ENCODE results near the gene CARM1. TPM values are rescaled to one million over a fixed set of nuclear protein-coding genes. Genes with fewer than 3 reads are reported as not detected.

CARM1 gene
- total and polyA plus RNA-seq, 2 experiments from 2014 or later = 43.3 to 118 TPM

DNA sequence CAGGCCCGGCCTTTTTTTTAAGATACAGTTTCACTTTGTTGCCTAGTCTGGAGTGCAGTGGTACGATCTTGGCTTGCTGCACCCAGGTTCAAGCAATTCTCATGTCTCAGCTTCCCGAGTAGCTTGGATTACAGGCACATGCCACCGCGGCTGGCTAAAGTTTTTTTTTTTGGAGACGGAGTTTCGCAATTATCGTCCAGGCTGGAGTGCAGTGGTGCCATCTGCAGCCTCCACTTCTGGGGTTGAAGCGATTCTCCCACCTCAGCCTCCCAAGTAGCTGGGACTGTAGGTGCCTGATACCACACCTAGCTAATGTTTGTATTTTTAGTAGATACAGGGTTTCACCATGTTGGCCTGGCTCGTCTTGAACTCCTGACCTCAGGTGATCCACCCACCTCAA is 4.9 kb upstream of the CARM1 start:
- Mint-ChIP-seq H3K27ac (no peak overlapping the region), H3K9me3 (no peaks in the 10 kb centered on the region), H3K36me3 (ENCODE audit: low read depth) (no peaks in the 10 kb centered on the region), H3K4me3 (no peak overlapping the region), H3K4me1 (peaks cover 17% of the 10 kb centered on the region), H3K27me3 (ENCODE audit: insufficient read depth, low read depth, poor library complexity) (peaks cover 17% of the 10 kb centered on the region)
- Histone ChIP-seq H3K27ac (ENCODE audit: low read depth) (no peak overlapping the region), H3K9me2 (ENCODE audit: insufficient read depth) (no peaks in the 10 kb centered on the region; the same call in 1 of the 2 replicates), H3F3A (replicated peaks; ENCODE audit: low read depth) (0 out of 2 replicates have a peak, but pooled peaks cover 11% of the 10 kb centered on the region), H2AFZ (no peak overlapping the region), H4K20me1 (replicated peaks; ENCODE audit: insufficient read depth) (no peaks in the 10 kb centered on the region), H3K79me2 (replicated peaks; ENCODE audit: insufficient read depth) (no peaks in the 10 kb centered on the region), H3K4me2 (no peak overlapping the region), H3K4me3 (no peak overlapping the region), H3K36me3 (ENCODE audit: insufficient read depth) (no peaks in the 10 kb centered on the region), H3K4me1 (ENCODE audit: insufficient read depth) (peaks cover 6% of the 10 kb centered on the region; the same call in 1 of the 2 replicates), H3K27me3 (ENCODE audit: insufficient read depth) (no peaks in the 10 kb centered on the region)
- DNase-seq (ENCODE audit: low spot score) = no peak
- no peak for TF ChIP-seq NANOG (IDR thresholded peaks at IDR 0.05; ENCODE audit: borderline replicate concordance)
- TF ChIP-seq, protein P1, sequence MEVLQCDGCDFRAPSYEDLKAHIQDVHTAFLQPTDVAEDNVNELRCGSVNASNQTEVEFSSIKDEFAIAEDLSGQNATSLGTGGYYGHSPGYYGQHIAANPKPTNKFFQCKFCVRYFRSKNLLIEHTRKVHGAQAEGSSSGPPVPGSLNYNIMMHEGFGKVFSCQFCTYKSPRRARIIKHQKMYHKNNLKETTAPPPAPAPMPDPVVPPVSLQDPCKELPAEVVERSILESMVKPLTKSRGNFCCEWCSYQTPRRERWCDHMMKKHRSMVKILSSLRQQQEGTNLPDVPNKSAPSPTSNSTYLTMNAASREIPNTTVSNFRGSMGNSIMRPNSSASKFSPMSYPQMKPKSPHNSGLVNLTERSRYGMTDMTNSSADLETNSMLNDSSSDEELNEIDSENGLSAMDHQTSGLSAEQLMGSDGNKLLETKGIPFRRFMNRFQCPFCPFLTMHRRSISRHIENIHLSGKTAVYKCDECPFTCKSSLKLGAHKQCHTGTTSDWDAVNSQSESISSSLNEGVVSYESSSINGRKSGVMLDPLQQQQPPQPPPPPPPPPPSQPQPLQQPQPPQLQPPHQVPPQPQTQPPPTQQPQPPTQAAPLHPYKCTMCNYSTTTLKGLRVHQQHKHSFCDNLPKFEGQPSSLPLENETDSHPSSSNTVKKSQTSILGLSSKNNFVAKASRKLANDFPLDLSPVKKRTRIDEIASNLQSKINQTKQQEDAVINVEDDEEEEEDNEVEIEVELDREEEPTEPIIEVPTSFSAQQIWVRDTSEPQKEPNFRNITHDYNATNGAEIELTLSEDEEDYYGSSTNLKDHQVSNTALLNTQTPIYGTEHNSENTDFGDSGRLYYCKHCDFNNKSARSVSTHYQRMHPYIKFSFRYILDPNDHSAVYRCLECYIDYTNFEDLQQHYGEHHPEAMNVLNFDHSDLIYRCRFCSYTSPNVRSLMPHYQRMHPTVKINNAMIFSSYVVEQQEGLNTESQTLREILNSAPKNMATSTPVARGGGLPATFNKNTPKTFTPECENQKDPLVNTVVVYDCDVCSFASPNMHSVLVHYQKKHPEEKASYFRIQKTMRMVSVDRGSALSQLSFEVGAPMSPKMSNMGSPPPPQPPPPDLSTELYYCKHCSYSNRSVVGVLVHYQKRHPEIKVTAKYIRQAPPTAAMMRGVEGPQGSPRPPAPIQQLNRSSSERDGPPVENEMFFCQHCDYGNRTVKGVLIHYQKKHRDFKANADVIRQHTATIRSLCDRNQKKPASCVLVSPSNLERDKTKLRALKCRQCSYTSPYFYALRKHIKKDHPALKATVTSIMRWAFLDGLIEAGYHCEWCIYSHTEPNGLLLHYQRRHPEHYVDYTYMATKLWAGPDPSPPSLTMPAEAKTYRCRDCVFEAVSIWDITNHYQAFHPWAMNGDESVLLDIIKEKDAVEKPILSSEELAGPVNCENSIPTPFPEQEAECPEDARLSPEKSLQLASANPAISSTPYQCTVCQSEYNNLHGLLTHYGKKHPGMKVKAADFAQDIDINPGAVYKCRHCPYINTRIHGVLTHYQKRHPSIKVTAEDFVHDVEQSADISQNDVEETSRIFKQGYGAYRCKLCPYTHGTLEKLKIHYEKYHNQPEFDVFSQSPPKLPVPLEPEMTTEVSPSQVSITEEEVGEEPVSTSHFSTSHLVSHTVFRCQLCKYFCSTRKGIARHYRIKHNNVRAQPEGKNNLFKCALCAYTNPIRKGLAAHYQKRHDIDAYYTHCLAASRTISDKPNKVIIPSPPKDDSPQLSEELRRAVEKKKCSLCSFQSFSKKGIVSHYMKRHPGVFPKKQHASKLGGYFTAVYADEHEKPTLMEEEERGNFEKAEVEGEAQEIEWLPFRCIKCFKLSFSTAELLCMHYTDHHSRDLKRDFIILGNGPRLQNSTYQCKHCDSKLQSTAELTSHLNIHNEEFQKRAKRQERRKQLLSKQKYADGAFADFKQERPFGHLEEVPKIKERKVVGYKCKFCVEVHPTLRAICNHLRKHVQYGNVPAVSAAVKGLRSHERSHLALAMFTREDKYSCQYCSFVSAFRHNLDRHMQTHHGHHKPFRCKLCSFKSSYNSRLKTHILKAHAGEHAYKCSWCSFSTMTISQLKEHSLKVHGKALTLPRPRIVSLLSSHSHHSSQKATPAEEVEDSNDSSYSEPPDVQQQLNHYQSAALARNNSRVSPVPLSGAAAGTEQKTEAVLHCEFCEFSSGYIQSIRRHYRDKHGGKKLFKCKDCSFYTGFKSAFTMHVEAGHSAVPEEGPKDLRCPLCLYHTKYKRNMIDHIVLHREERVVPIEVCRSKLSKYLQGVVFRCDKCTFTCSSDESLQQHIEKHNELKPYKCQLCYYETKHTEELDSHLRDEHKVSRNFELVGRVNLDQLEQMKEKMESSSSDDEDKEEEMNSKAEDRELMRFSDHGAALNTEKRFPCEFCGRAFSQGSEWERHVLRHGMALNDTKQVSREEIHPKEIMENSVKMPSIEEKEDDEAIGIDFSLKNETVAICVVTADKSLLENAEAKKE (CRISPR knock-in tag; IDR thresholded peaks at IDR 0.05) = no peak
- ATAC-seq = no peak

DNA sequence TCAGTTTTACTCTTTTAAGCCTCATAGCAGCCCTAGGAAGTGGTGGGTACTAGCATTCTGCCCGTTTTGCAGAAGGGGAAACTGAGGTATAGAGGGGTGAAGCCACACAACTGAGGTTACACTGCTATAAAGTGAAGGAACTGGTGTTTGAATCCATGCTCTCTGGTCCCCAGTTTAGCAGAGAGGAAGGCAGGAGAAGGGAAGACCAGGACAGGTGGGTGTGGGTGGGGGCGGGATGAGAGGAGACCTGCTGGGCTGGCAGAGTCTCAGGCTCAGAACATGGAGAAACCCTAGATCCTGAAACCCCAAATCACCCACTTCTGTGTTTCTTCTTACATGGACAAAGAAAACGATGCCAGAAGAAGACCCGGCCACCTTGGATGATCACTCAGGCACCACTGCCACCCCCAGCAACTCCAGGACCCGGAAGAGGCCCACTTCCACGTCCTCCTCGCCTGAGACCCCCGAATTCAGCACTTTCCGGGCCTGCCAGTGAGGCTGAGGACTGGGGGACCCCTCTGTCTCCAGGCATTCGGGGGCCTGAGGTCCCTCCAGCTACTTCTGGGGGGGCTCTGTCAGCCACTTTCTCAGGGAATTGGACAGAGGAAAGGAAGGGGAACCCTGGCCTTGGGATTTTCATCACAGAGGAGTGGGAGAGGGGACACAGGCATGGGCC is 2.3 kb upstream of the CARM1 start:
- H3K4me2 ChIP-seq = no peak overlapping the region; the same call in 1 of the 2 replicates
- no peaks in the 10 kb centered on the region; the same call in 1 of the 2 replicates for H3K9me2 ChIP-seq (ENCODE audit: insufficient read depth)
- H3F3A ChIP-seq (replicated peaks; ENCODE audit: low read depth) = peaks cover 19% of the 10 kb centered on the region; the same call in 1 of the 2 replicates
- H3K27ac Mint-ChIP-seq = no peak overlapping the region
- DNase-seq (ENCODE audit: low spot score) (no peak), ATAC-seq (no peak)
- no peaks in the 10 kb centered on the region for H3K27me3 ChIP-seq (ENCODE audit: insufficient read depth)
- H3K36me3 ChIP-seq (ENCODE audit: insufficient read depth) = no peaks in the 10 kb centered on the region
- H2AFZ ChIP-seq = no peak overlapping the region
- H3K36me3 Mint-ChIP-seq (ENCODE audit: low read depth) = peaks cover 6% of the 10 kb centered on the region; the same call in 1 of the 3 replicates
- peaks cover 22% of the 10 kb centered on the region for H3K4me1 Mint-ChIP-seq
- H3K4me3 ChIP-seq = no peak overlapping the region
- no peaks in the 10 kb centered on the region for H4K20me1 ChIP-seq (replicated peaks; ENCODE audit: insufficient read depth)
- peaks cover 17% of the 10 kb centered on the region for H3K4me1 ChIP-seq (ENCODE audit: insufficient read depth)
- H3K27ac ChIP-seq (ENCODE audit: low read depth) = no peak overlapping the region
- H3K27me3 Mint-ChIP-seq (ENCODE audit: insufficient read depth, low read depth, poor library complexity) = peaks cover 16% of the 10 kb centered on the region
- H3K9me3 Mint-ChIP-seq = no peaks in the 10 kb centered on the region; the same call in 2 of the 3 replicates
- H3K4me3 Mint-ChIP-seq = no peak overlapping the region; the same call in 2 of the 3 replicates
- peaks cover 23% of the 10 kb centered on the region for H3K79me2 ChIP-seq (replicated peaks; ENCODE audit: insufficient read depth)
- TF ChIP-seq, protein P2, sequence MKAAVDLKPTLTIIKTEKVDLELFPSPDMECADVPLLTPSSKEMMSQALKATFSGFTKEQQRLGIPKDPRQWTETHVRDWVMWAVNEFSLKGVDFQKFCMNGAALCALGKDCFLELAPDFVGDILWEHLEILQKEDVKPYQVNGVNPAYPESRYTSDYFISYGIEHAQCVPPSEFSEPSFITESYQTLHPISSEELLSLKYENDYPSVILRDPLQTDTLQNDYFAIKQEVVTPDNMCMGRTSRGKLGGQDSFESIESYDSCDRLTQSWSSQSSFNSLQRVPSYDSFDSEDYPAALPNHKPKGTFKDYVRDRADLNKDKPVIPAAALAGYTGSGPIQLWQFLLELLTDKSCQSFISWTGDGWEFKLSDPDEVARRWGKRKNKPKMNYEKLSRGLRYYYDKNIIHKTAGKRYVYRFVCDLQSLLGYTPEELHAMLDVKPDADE (IDR thresholded peaks at IDR 0.05) = no peak
- TF ChIP-seq, protein P3, sequence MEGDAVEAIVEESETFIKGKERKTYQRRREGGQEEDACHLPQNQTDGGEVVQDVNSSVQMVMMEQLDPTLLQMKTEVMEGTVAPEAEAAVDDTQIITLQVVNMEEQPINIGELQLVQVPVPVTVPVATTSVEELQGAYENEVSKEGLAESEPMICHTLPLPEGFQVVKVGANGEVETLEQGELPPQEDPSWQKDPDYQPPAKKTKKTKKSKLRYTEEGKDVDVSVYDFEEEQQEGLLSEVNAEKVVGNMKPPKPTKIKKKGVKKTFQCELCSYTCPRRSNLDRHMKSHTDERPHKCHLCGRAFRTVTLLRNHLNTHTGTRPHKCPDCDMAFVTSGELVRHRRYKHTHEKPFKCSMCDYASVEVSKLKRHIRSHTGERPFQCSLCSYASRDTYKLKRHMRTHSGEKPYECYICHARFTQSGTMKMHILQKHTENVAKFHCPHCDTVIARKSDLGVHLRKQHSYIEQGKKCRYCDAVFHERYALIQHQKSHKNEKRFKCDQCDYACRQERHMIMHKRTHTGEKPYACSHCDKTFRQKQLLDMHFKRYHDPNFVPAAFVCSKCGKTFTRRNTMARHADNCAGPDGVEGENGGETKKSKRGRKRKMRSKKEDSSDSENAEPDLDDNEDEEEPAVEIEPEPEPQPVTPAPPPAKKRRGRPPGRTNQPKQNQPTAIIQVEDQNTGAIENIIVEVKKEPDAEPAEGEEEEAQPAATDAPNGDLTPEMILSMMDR (conservative IDR thresholded peaks at IDR 0.05; ENCODE audit: low read depth in 2 of 2) = no peak
- TF ChIP-seq JUNB (IDR thresholded peaks at IDR 0.05; ENCODE audit: unreplicated experiment) (no peak), STAT1 (IDR thresholded peaks at IDR 0.05; ENCODE audit: unreplicated experiment) (no peak)
- TF ChIP-seq, protein P4, sequence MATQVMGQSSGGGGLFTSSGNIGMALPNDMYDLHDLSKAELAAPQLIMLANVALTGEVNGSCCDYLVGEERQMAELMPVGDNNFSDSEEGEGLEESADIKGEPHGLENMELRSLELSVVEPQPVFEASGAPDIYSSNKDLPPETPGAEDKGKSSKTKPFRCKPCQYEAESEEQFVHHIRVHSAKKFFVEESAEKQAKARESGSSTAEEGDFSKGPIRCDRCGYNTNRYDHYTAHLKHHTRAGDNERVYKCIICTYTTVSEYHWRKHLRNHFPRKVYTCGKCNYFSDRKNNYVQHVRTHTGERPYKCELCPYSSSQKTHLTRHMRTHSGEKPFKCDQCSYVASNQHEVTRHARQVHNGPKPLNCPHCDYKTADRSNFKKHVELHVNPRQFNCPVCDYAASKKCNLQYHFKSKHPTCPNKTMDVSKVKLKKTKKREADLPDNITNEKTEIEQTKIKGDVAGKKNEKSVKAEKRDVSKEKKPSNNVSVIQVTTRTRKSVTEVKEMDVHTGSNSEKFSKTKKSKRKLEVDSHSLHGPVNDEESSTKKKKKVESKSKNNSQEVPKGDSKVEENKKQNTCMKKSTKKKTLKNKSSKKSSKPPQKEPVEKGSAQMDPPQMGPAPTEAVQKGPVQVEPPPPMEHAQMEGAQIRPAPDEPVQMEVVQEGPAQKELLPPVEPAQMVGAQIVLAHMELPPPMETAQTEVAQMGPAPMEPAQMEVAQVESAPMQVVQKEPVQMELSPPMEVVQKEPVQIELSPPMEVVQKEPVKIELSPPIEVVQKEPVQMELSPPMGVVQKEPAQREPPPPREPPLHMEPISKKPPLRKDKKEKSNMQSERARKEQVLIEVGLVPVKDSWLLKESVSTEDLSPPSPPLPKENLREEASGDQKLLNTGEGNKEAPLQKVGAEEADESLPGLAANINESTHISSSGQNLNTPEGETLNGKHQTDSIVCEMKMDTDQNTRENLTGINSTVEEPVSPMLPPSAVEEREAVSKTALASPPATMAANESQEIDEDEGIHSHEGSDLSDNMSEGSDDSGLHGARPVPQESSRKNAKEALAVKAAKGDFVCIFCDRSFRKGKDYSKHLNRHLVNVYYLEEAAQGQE (IDR thresholded peaks at IDR 0.05; ENCODE audit: unreplicated experiment) = no peak
